Neural progenitor cell (in vitro differentiated cells): ENCODE data around the gene SMTNL1.

Experiments
- CTCF ChIP-seq: fragments of 200-600 bp; sonication (generic); IDR thresholded peaks from 2 replicates; pipeline ENCODE4 v1.5.1; 2017; ENCODE audit warnings: antibody characterized with exemption, mild to moderate bottlenecking
- EZH2 ChIP-seq: fragments of 200-600 bp; sonication (generic); IDR thresholded peaks from 2 replicates; pipeline ENCODE4 v1.6.1; 2017; ENCODE audit warnings: antibody characterized with exemption, mild to moderate bottlenecking, moderate library complexity

- TF ChIP-seq CTCF (no peak), EZH2 (no peak)
These were observed 32.9 kb upstream of the SMTNL1 start for GRCh38 chr11:57504511-57504910.
